Epithelial cell of proximal tubule (primary cell): Measurements from ENCODE around the gene OR4E1. TPM values are rescaled to one million over a fixed set of nuclear protein-coding genes. Genes with fewer than 3 reads are reported as not detected.

ENCODE experiments used
- DNase-seq: peaks from one replicate; pipeline ENCODE4 v3.0.0-alpha.2; 2011; ENCODE audit warnings: low read depth
- H3K4me3 ChIP-seq: 2 replicates; pipeline ENCODE4 v1.5.1; 2011; ENCODE audit warnings: low read depth, mild to moderate bottlenecking, low read length
- CTCF ChIP-seq: conservative IDR thresholded peaks from 2 replicates; pipeline ENCODE4 v1.5.1; 2012; ENCODE audit warnings: low read depth, mild to moderate bottlenecking, low read length
- total RNA-seq: library from RNA; depleted of rRNA; stranded (reverse); fragments of >200 nt; gene quantifications from 2 replicates; pipeline ENCODE4 v1.2.3, GENCODE V29; 2015

OR4E1 gene
- not detected in 2 replicates for total RNA-seq

GRCh38 chr14:21673718-21674117 lies at the start of gene OR4E1:
Gene OR4E1, minus strand, starts transcription at chr14:21673818. Its CDS starts 2,883 bp downstream, at chr14:21670935.
- no peak within 1 kb of the TSS for H3K4me3 ChIP-seq
- TF ChIP-seq CTCF = no peak
- DNase-seq = no peak

GRCh38 chr14:21721504-21721903 lies 47.9 kb upstream of the OR4E1 start:
- TF ChIP-seq CTCF = no peak
- no peak overlapping the region for H3K4me3 ChIP-seq
- DNase-seq = no peak

GRCh38 chr14:21719841-21720240 lies 46.2 kb upstream of the OR4E1 start:
- no peak for DNase-seq
- TF ChIP-seq CTCF = no peak
- H3K4me3 ChIP-seq = no peak overlapping the region

GRCh38 chr14:21714318-21714929 lies 40.8 kb upstream of the OR4E1 start:
- no peak overlapping the region for H3K4me3 ChIP-seq
- no peak for TF ChIP-seq CTCF
- DNase-seq = no peak

- TF ChIP-seq CTCF = no peak
- H3K4me3 ChIP-seq = no peak overlapping the region
- DNase-seq = no peak
These were observed 38.4 kb upstream of the OR4E1 start for GRCh38 chr14:21712036-21712435.

GRCh38 chr14:21711360-21711961 lies 37.8 kb upstream of the OR4E1 start:
- H3K4me3 ChIP-seq = no peak overlapping the region
- peak; percentile 16 for DNase-seq
- peak; percentile 78 for TF ChIP-seq CTCF

- no peak for DNase-seq
- H3K4me3 ChIP-seq = no peak overlapping the region
- no peak for TF ChIP-seq CTCF
These were observed 30.7 kb upstream of the OR4E1 start for GRCh38 chr14:21704338-21704737.
